MM.1S (cell line): ENCODE data around the gene SEMA3E.

Experiments
- CTCF ChIP-seq: fragments of 300-600 bp; sonication (generic); IDR thresholded peaks from 2 replicates; pipeline ENCODE4 v1.5.1; 2016; ENCODE audit warnings: antibody characterized with exemption, low read length, mixed read lengths
- EZH2 ChIP-seq: fragments of 300-600 bp; sonication (generic); optimal IDR thresholded peaks from 2 replicates; pipeline ENCODE3; 2017; ENCODE audit warnings: low read depth, mild to moderate bottlenecking, antibody characterized with exemption, low read length, mixed read lengths
- EZH2phosphoT487 ChIP-seq: fragments of 300-600 bp; sonication (generic); IDR thresholded peaks from 2 replicates; pipeline ENCODE4 v1.6.1; 2018; ENCODE audit warnings: antibody characterized with exemption, low read length

DNA sequence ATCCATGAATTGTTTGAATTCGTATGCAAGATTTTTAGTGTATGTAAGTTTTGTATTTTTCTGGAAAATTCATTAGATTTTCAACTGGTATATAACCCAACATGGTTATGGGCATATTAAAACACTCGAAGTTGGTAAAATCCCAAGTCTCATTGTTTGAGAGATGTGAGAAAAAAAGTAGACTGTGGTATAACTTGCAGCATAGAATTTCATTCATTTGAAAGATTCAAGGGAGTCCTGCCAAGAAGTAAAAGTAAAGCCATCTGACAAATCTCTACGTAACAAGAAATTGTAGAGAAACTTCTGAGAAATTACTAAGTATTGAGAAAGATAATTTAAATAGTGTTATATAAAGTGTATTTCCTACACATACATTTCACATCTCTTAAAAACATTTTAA lies 40.2 kb downstream of the SEMA3E start:
- TF ChIP-seq EZH2 (no peak), CTCF (no peak), EZH2phosphoT487 (no peak)
